ENCODE measurements around the gene USF2. TPM values are rescaled to one million over a fixed set of nuclear protein-coding genes. Genes with fewer than 3 reads are reported as not detected.

USF2 gene
- total and polyA plus RNA-seq, 10 of the 15 experiments (the other 5 are each of a cell fraction or from before 2014, with no cell fraction given), result 0.56 to 157 (median 65.5) TPM

- TF ChIP-seq ZBTB4 (CRISPR knock-in tag; IDR thresholded peaks at IDR 0.05) (no peak), CHD1 (IDR thresholded peaks at IDR 0.05; ENCODE audit: low read depth, low read length) (no peak), LARP7 (IDR thresholded peaks at IDR 0.05) (no peak), FOXK2 (IDR thresholded peaks at IDR 0.05) (no peak; the same call in 1 of the 2 replicates), CHD4 (IDR thresholded peaks at IDR 0.05) (no peak), CTCF (IDR thresholded peaks at IDR 0.05 in 2 of 3, conservative IDR thresholded peaks at IDR 0.05 in 1 of 3; ENCODE audit: control insufficient read depth in 2 of 3, extremely low read depth in 1 of 3, insufficient read depth in 1 of 3, low read depth in 3 of 3, low read length in 3 of 3) (no peak), MXI1 (IDR thresholded peaks at IDR 0.05; ENCODE audit: low read depth, low read length) (no peak), ZNF592 (IDR thresholded peaks at IDR 0.05) (no peak), PKNOX1 (IDR thresholded peaks at IDR 0.05) (0 out of 2 replicates have a peak, but pooled peaks have one; percentile 14), BACH1 (IDR thresholded peaks at IDR 0.05; ENCODE audit: borderline replicate concordance) (no peak), ZBTB11 (CRISPR knock-in tag; IDR thresholded peaks at IDR 0.05) (no peak), RUNX3 (IDR thresholded peaks at IDR 0.05; ENCODE audit: low read length) (peak; percentile 55), KAT2A (conservative IDR thresholded peaks at IDR 0.05; ENCODE audit: control insufficient read depth, low read depth, low read length) (no peak), SMARCA5 (IDR thresholded peaks at IDR 0.05) (0 out of 2 replicates have a peak, but pooled peaks have one; percentile 12), NR2C2 (IDR thresholded peaks at IDR 0.05; ENCODE audit: borderline replicate concordance, control insufficient read depth, insufficient read length, low read depth) (no peak)
Measured at GRCh38 chr19:35328851-35329285, 60.1 kb downstream of the USF2 start, which contains the start of gene CD22 (continued).
